Vagina (tissue), 2 donors: ENCODE results near the gene TMEM178B. TPM values are rescaled to one million over a fixed set of nuclear protein-coding genes. Genes with fewer than 3 reads are reported as not detected.
"Not testable (repeated sequence)": the region's sequence is repeated elsewhere in the genome, so short reads cannot be mapped to it uniquely, and the experiment has no call there.

Experiments used
- DNase-seq, 2 donors: peaks; one replicate each; pipeline ENCODE4 v3.0.0-alpha.2; 2017; ENCODE audit errors: extremely low spot score in 2 of 2
- H3K27ac ChIP-seq: fragments of 200-600 bp; sonication (generic); one replicate; pipeline ENCODE4 v1.5.1; 2019
- H3K27me3 ChIP-seq: fragments of 200-600 bp; sonication (generic); one replicate; pipeline ENCODE4 v1.5.1; 2019
- H3K36me3 ChIP-seq, 2 donors: fragments of 200-600 bp; sonication (generic); one replicate each; pipeline ENCODE4 v1.5.1; 2017 to 2019
- H3K4me1 ChIP-seq: fragments of 200-600 bp; sonication (generic); one replicate; pipeline ENCODE4 v1.5.1; 2019
- H3K4me3 ChIP-seq, 2 donors: fragments of 200-600 bp; sonication (generic); 1 replicate in 1 of 2; 2 replicates in 1 of 2; pipeline ENCODE4 v1.5.1; 2016 to 2019
- H3K9me3 ChIP-seq: fragments of 200-600 bp; sonication (generic); one replicate; pipeline ENCODE4 v1.5.1; 2019
- CTCF ChIP-seq, 3 experiments: fragments of 450-650 bp in 2 of 3; fragments of 200-600 bp in 1 of 3; sonication (generic) in 1 of 3; IDR thresholded peaks; one replicate each; pipeline ENCODE4 v1.5.1; 2017 to 2019; ENCODE audit warnings: antibody characterized with exemption in 3 of 3, mild to moderate bottlenecking in 2 of 3, moderate library complexity in 2 of 3
- POLR2A ChIP-seq, 2 donors: fragments of 450-650 bp; IDR thresholded peaks; one replicate each; pipeline ENCODE4 v1.6.1; 2017; ENCODE audit warnings: antibody characterized with exemption in 2 of 2, mild to moderate bottlenecking in 2 of 2, moderate library complexity in 2 of 2
- POLR2AphosphoS5 ChIP-seq, 2 donors: sonication (generic); formaldehyde crosslinking; IDR thresholded peaks; one replicate each; pipeline ENCODE4 v1.9.0; 2017; ENCODE audit warnings: antibody characterized with exemption in 2 of 2, mild to moderate bottlenecking in 2 of 2, low read depth in 1 of 2; ENCODE audit not compliant: insufficient read depth in 1 of 2
- intact Hi-C: fragments of 100-400 bp; cut with DNase I; formaldehyde crosslinking; loops from one replicate; pipeline ENCODE4 v1.15.1; 2023
- total RNA-seq: library from RNA; depleted of rRNA; stranded (reverse); fragments of >200 nt; gene quantifications from one replicate; pipeline ENCODE4 v1.2.3, GENCODE V29; 2016

The TMEM178B gene
- total RNA-seq, 1 donor from 2014 or later = 1.2 TPM

GRCh38 chr7:141191277-141191676 lies 117.4 kb downstream of the TMEM178B start:
- H3K36me3 ChIP-seq = no peaks in the 10 kb centered on the region
- no peaks in the 10 kb centered on the region for H3K4me1 ChIP-seq
- intact Hi-C loops = no loop called here
- DNase-seq = no peak
- H3K4me3 ChIP-seq = no peak overlapping the region
- no peaks in the 10 kb centered on the region for H3K9me3 ChIP-seq
- H3K27me3 ChIP-seq = no peaks in the 10 kb centered on the region
- no peak overlapping the region for H3K27ac ChIP-seq
- TF ChIP-seq POLR2A (IDR thresholded peaks at IDR 0.05) = no peak
- TF ChIP-seq CTCF (IDR thresholded peaks at IDR 0.05) = no peak
- TF ChIP-seq POLR2AphosphoS5 (IDR thresholded peaks at IDR 0.05; ENCODE audit: insufficient read depth in 1 of 2, low read depth in 1 of 2) = no peak

GRCh38 chr7:141193066-141193465 lies 119.2 kb downstream of the TMEM178B start:
- H3K4me1 ChIP-seq = no peaks in the 10 kb centered on the region
- DNase-seq = no peak
- no peak overlapping the region for H3K27ac ChIP-seq
- H3K36me3 ChIP-seq = no peaks in the 10 kb centered on the region
- no peak overlapping the region for H3K4me3 ChIP-seq
- intact Hi-C loops = no loop called here
- H3K9me3 ChIP-seq = no peaks in the 10 kb centered on the region
- no peak for TF ChIP-seq POLR2AphosphoS5 (IDR thresholded peaks at IDR 0.05; ENCODE audit: insufficient read depth in 1 of 2, low read depth in 1 of 2)
- TF ChIP-seq CTCF (IDR thresholded peaks at IDR 0.05) = no peak
- no peak for TF ChIP-seq POLR2A (IDR thresholded peaks at IDR 0.05)
- H3K27me3 ChIP-seq = no peaks in the 10 kb centered on the region

- DNase-seq, H3K4me1 ChIP-seq, H3K27me3 ChIP-seq, intact Hi-C loops, H3K36me3 ChIP-seq, H3K4me3 ChIP-seq, H3K9me3 ChIP-seq, H3K27ac ChIP-seq: not testable (repeated sequence)
Measured at GRCh38 chr7:141195722-141196121, 121.9 kb downstream of the TMEM178B start.

- Histone ChIP-seq H3K27ac (no peak overlapping the region), H3K4me1 (no peaks in the 10 kb centered on the region), H3K9me3 (no peaks in the 10 kb centered on the region), H3K4me3 (no peak overlapping the region), H3K27me3 (no peaks in the 10 kb centered on the region), H3K36me3 (no peaks in the 10 kb centered on the region)
- no peak for TF ChIP-seq CTCF (IDR thresholded peaks at IDR 0.05)
- TF ChIP-seq POLR2AphosphoS5 (IDR thresholded peaks at IDR 0.05; ENCODE audit: insufficient read depth in 1 of 2, low read depth in 1 of 2) = no peak
- no peak for TF ChIP-seq POLR2A (IDR thresholded peaks at IDR 0.05)
- peak in 1 of 2 donors; percentile 29 for DNase-seq
- intact Hi-C loops = no loop called here
Measured at GRCh38 chr7:141198194-141198958, 124.5 kb downstream of the TMEM178B start.

GRCh38 chr7:141200191-141201108 lies 126.6 kb downstream of the TMEM178B start:
- H3K4me1 ChIP-seq = no peaks in the 10 kb centered on the region
- no peaks in the 10 kb centered on the region for H3K27me3 ChIP-seq
- no peak overlapping the region for H3K27ac ChIP-seq
- H3K36me3 ChIP-seq = no peaks in the 10 kb centered on the region
- H3K4me3 ChIP-seq = no peak overlapping the region
- intact Hi-C loops = no loop called here
- TF ChIP-seq CTCF (IDR thresholded peaks at IDR 0.05) (no peak), POLR2AphosphoS5 (IDR thresholded peaks at IDR 0.05; ENCODE audit: insufficient read depth in 1 of 2, low read depth in 1 of 2) (no peak), POLR2A (IDR thresholded peaks at IDR 0.05) (no peak)
- no peak for DNase-seq
- no peaks in the 10 kb centered on the region for H3K9me3 ChIP-seq
